OCI-LY7 (cell line): ENCODE results near the gene CHEK2. TPM values are rescaled to one million over a fixed set of nuclear protein-coding genes. Genes with fewer than 3 reads are reported as not detected.
"Not testable (repeated sequence)": the region's sequence is repeated elsewhere in the genome, so short reads cannot be mapped to it uniquely, and the experiment has no call there.

ENCODE experiments used
- BruUV-seq: library from RNA; stranded (reverse); fragments of 400-500 nt; replicated peaks from 2 replicates; lab custom pipeline; 2021; lab: Mats Ljungman, UMichigan
- CTCF ChIA-PET: fragments of 300-600 bp; sonication (Branson Sonifier 250); formaldehyde crosslinking; loops from one replicate; lab custom pipeline; 2022; ENCODE audit warnings: antibody characterized with exemption; ENCODE audit not compliant: unreplicated experiment; lab: Charles Lee
- POLR2A ChIA-PET: fragments of 300-600 bp; sonication (Branson Sonifier 250); formaldehyde crosslinking; loops from one replicate; lab custom pipeline; 2022; ENCODE audit warnings: antibody characterized with exemption; lab: Charles Lee
- DNase-seq: peaks from one replicate; pipeline ENCODE4 v3.0.0-alpha.2; 2015; ENCODE audit warnings: low spot score
- H2AFZ ChIP-seq: fragments of 200-600 bp; sonication (generic), shearing (Covaris generic); 2 replicates; pipeline ENCODE4 v1.6.1; 2014; ENCODE audit warnings: mild to moderate bottlenecking, antibody characterized with exemption, low read length, moderate library complexity
- H3K27ac ChIP-seq: fragments of 200-600 bp; sonication (generic); 2 replicates; pipeline ENCODE4 v1.5.1; 2014; ENCODE audit warnings: mixed run types, low read depth, mild to moderate bottlenecking, moderate library complexity, low read length, inconsistent platforms; ENCODE audit not compliant: poor library complexity, severe bottlenecking
- H3K36me3 ChIP-seq: fragments of 200-600 bp; sonication (generic); 2 replicates; pipeline ENCODE4 v1.6.1; 2014; ENCODE audit warnings: mild to moderate bottlenecking, antibody characterized with exemption, low read length, moderate library complexity, mixed read lengths; ENCODE audit not compliant: insufficient read depth
- H3K4me1 ChIP-seq: fragments of 200-600 bp; sonication (generic); 2 replicates; pipeline ENCODE4 v1.5.1; 2014; ENCODE audit warnings: mild to moderate bottlenecking, low read length; ENCODE audit not compliant: insufficient read depth, poor library complexity, severe bottlenecking
- H3K4me2 ChIP-seq: fragments of 200-600 bp; sonication (generic); 2 replicates; pipeline ENCODE4 v1.6.1; 2014; ENCODE audit warnings: mild to moderate bottlenecking, low read length
- H3K4me3 ChIP-seq: fragments of 200-600 bp; sonication (generic); 2 replicates; pipeline ENCODE4 v1.5.1; 2014; ENCODE audit warnings: mild to moderate bottlenecking, low read depth, low read length; ENCODE audit not compliant: poor library complexity, severe bottlenecking
- H3K79me2 ChIP-seq: fragments of 200-600 bp; sonication (generic); 2 replicates; pipeline ENCODE4 v1.6.1; 2016; ENCODE audit warnings: low read depth, mild to moderate bottlenecking, low read length, moderate library complexity, mixed read lengths; ENCODE audit not compliant: insufficient read depth
- H3K9me2 ChIP-seq: fragments of 200-600 bp; sonication (generic); 2 replicates; pipeline ENCODE4 v1.6.1; 2016; ENCODE audit warnings: mild to moderate bottlenecking, low read length, mixed read lengths; ENCODE audit not compliant: insufficient read depth
- H3K9me3 ChIP-seq: fragments of 200-600 bp; sonication (generic); 2 replicates; pipeline ENCODE4 v1.6.1; 2014; ENCODE audit warnings: mild to moderate bottlenecking, mixed run types, low read length, mixed read lengths
- H4K20me1 ChIP-seq: fragments of 200-600 bp; sonication (generic); 2 replicates; pipeline ENCODE4 v1.6.1; 2014; ENCODE audit warnings: mild to moderate bottlenecking, antibody characterized with exemption, low read length, moderate library complexity, mixed read lengths; ENCODE audit not compliant: insufficient read depth
- CTCF ChIP-seq: fragments of 200-600 bp; sonication (generic); conservative IDR thresholded peaks from 2 replicates; pipeline ENCODE4 v1.5.1; 2014; ENCODE audit warnings: mild to moderate bottlenecking, antibody characterized with exemption, low read length, moderate library complexity, mixed read lengths
- EZH2phosphoT487 ChIP-seq: fragments of 200-600 bp; sonication (generic); IDR thresholded peaks from 2 replicates; pipeline ENCODE4 v1.6.1; 2018; ENCODE audit warnings: low read depth, borderline replicate concordance, mild to moderate bottlenecking, mixed run types, antibody characterized with exemption, low read length, moderate library complexity, mixed read lengths
- intact Hi-C: fragments of 100-400 bp; cut with micrococcal nuclease; formaldehyde crosslinking; loops from one replicate; pipeline ENCODE4 v1.10.0; 2022; ENCODE audit not compliant: unreplicated experiment
- total RNA-seq, 2 experiments: library from RNA; depleted of rRNA in 1 of 2; stranded (reverse); fragments of >200 nt in 1 of 2; shearing (Covaris generic) in 1 of 2; gene quantifications; 2 replicates each; pipeline ENCODE4 v1.2.3, GENCODE V29; 2014 to 2022

The CHEK2 gene
- total RNA-seq, 2 experiments from 2014 or later = 49.3 to 77.4 TPM

DNA sequence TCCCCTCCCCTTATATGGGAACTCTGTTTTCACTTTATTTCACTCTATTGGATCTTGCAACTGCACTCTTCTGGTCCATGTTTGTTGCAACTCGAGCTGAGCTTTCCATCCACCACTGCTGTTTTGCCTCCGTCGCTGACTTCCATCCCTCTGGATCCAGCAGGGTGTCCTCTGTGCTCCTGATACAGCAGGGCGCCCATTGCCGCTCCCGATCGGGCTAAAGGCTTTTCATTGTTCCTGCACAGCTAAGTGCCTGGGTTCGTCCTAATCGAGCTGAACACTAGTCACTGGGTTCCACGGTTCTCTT lies 19.8 kb upstream of the CHEK2 start:
- ChIA-PET CTCF (no interaction called here), POLR2A (interaction anchor here (1.1 to 1.4 kb wide), 2 partner anchors 19 to 20 kb away, joined by 3 to 9 read pairs; no protein-coding TSS in a partner anchor)

GRCh38 chr22:28759861-28760560 lies 18.4 kb upstream of the CHEK2 start:
- H3K36me3 ChIP-seq = no peaks in the 10 kb centered on the region
- CTCF ChIA-PET = no interaction called here
- peaks cover 14% of the 10 kb centered on the region for H3K4me1 ChIP-seq
- DNase-seq = peak; percentile 25
- intact Hi-C loops = no loop called here
- H3K9me3 ChIP-seq = no peaks in the 10 kb centered on the region
- peak overlapping the region; percentile 98 for H2AFZ ChIP-seq
- POLR2A ChIA-PET = interaction anchor here (0.6 to 1.4 kb wide), 3 partner anchors 10 to 25 kb away, joined by 3 to 11 read pairs (median 3); no protein-coding TSS in a partner anchor
- no peaks in the 10 kb centered on the region for H3K9me2 ChIP-seq
- peak overlapping the region; percentile 20 for H3K4me3 ChIP-seq
- peak overlapping the region; percentile 27 for H3K27ac ChIP-seq
- no peaks in the 10 kb centered on the region for H3K79me2 ChIP-seq
- TF ChIP-seq CTCF (no peak), EZH2phosphoT487 (no peak)
- BruUV-seq = no TSS peak
- peak overlapping the region; percentile 54 for H3K4me2 ChIP-seq
- H4K20me1 ChIP-seq = no peaks in the 10 kb centered on the region

More for the DNA sequence above, 19.8 kb upstream of the CHEK2 start:
- Histone ChIP-seq H3K27ac (no peak overlapping the region), H2AFZ (no peak overlapping the region), H3K4me2 (no peak overlapping the region), H3K9me2 (no peaks in the 10 kb centered on the region), H3K9me3 (no peaks in the 10 kb centered on the region), H3K4me1 (peaks cover 14% of the 10 kb centered on the region), H3K79me2 (no peaks in the 10 kb centered on the region), H3K36me3 (no peaks in the 10 kb centered on the region), H3K4me3 (no peak overlapping the region), H4K20me1 (no peaks in the 10 kb centered on the region)
- intact Hi-C loops = no loop called here
- no TSS peak for BruUV-seq
- no peak for TF ChIP-seq EZH2phosphoT487
- no peak for TF ChIP-seq CTCF
- DNase-seq = no peak

DNA sequence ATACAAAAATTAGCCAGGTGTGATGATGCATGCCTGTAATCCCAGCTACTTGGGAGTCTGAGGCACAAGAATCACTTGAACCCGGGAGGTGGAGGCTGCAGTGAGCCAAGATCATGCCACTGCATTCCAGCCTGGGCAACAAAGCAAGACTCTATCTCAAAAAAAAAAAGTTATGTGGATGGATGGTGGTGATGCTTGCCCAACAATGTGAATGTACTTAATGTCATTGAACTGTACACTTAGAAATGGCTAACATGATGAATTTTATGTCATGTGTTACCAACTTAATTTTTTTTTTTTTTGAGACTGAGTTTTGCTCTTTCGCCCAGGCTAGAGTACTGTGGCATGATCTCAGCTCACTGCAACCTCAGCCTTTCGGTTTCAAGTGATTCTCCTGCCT lies 12.9 kb upstream of the CHEK2 start:
- H3K4me1 ChIP-seq, H3K4me3 ChIP-seq, H3K79me2 ChIP-seq, DNase-seq, H4K20me1 ChIP-seq, intact Hi-C loops, H3K9me3 ChIP-seq, H3K9me2 ChIP-seq, BruUV-seq, H3K36me3 ChIP-seq, CTCF ChIA-PET, H3K27ac ChIP-seq, H2AFZ ChIP-seq, POLR2A ChIA-PET, H3K4me2 ChIP-seq: not testable (repeated sequence)
